Epithelial cell of proximal tubule (primary cell): ENCODE data around the gene MAGEA2. TPM values are rescaled to one million over a fixed set of nuclear protein-coding genes. Genes with fewer than 3 reads are reported as not detected.

Experiments
- total RNA-seq: library from RNA; depleted of rRNA; stranded (reverse); fragments of >200 nt; gene quantifications from 2 replicates; pipeline ENCODE4 v1.2.3, GENCODE V29; 2015

MAGEA2 gene
- total RNA-seq, 1 donor from 2014 or later = not detected

Other genes with a start within 250 kb of the MAGEA2 start
- gene GABRQ, start 115.9 kb downstream of the MAGEA2 start, total RNA-seq = 0.06 and 0.22 TPM in 2 replicates
- gene MAGEA3, start 55.0 kb downstream of the MAGEA2 start, total RNA-seq = not detected in 2 replicates
- not detected in 2 replicates for gene CSAG2, start 44.6 kb downstream of the MAGEA2 start, total RNA-seq
- not detected in 2 replicates for gene MAGEA2B, start 39.2 kb downstream of the MAGEA2 start, total RNA-seq
- gene CSAG1, start 20.1 kb downstream of the MAGEA2 start, total RNA-seq = not detected in 2 replicates
- gene MAGEA12, start 20.1 kb downstream of the MAGEA2 start, total RNA-seq = not detected in 2 replicates
- not detected in 2 replicates for gene CSAG3, start 5.4 kb upstream of the MAGEA2 start, total RNA-seq
- gene MAGEA6, start 15.8 kb upstream of the MAGEA2 start, total RNA-seq = not detected in 2 replicates
- gene CETN2, start 76.9 kb upstream of the MAGEA2 start, total RNA-seq = 34.4 and 53.7 TPM in 2 replicates
- gene NSDHL, start 77.2 kb upstream of the MAGEA2 start, total RNA-seq = 19.3 and 47.4 TPM in 2 replicates
- 14.4 and 41.6 TPM in 2 replicates for gene ZNF185, start 144.2 kb upstream of the MAGEA2 start, total RNA-seq
- not detected in 2 replicates for gene PNMA5, start 240.3 kb upstream of the MAGEA2 start, total RNA-seq